Adrenal gland (tissue), 5 donors: ENCODE data around the gene C16orf89.

Source experiments
- POLR2A ChIP-seq, 2 donors: fragments of 450-650 bp; IDR thresholded peaks; one replicate each; pipeline ENCODE4 v1.6.1; 2017; ENCODE audit warnings: antibody characterized with exemption in 2 of 2, mild to moderate bottlenecking in 2 of 2, moderate library complexity in 1 of 2
- TF ChIP-seq, protein P1 (sequence below), 6 experiments: fragments of 450-650 bp in 4 of 6; fragments of 200-600 bp in 2 of 6; sonication (generic) in 1 of 6; IDR thresholded peaks; 1 replicate in 5 of 6; 2 replicates in 1 of 6; pipeline versions ENCODE4 v1.5.1 to v1.8.0; 2016 to 2021; ENCODE audit warnings: antibody characterized with exemption in 6 of 6, mild to moderate bottlenecking in 2 of 6, moderate library complexity in 1 of 6
- donor health status: DM: no; HTN: no; CAD: no.

DNA sequence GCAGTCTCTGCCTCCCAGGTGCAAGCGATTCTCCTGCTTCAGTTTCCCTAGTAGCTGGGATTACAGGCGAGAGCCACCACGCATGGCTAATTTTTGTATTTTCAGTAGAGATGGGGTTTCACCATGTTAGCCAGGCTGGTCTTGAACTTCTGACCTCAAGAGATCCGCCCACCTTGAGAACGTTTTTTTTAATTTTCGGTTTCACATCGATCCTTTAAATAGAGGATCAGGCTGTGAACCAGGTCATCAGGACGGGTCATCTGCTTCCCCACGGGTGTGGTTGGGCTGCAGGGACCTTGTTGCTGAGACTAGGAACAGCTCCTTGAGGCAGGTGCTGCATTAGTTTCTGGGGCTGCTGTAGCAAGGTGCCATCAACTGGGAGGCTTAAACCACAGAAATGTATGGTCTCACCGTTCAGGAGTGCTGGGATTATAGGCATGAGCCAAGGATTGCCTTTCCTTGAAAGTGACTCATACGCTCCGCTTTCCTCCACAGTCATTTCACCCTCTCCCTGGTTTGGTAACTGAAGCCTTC, 24.1 kb downstream of the C16orf89 start:
- TF ChIP-seq, protein P1, sequence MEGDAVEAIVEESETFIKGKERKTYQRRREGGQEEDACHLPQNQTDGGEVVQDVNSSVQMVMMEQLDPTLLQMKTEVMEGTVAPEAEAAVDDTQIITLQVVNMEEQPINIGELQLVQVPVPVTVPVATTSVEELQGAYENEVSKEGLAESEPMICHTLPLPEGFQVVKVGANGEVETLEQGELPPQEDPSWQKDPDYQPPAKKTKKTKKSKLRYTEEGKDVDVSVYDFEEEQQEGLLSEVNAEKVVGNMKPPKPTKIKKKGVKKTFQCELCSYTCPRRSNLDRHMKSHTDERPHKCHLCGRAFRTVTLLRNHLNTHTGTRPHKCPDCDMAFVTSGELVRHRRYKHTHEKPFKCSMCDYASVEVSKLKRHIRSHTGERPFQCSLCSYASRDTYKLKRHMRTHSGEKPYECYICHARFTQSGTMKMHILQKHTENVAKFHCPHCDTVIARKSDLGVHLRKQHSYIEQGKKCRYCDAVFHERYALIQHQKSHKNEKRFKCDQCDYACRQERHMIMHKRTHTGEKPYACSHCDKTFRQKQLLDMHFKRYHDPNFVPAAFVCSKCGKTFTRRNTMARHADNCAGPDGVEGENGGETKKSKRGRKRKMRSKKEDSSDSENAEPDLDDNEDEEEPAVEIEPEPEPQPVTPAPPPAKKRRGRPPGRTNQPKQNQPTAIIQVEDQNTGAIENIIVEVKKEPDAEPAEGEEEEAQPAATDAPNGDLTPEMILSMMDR (IDR thresholded peaks at IDR 0.05), result no peak
- TF ChIP-seq POLR2A (IDR thresholded peaks at IDR 0.05), result no peak
